ENCODE data around the gene CELF4.

The CELF4 gene

GRCh38 chr18:37397814-37398213, 167.8 kb downstream of the CELF4 start:
- peaks cover 71% of the 10 kb centered on the region for H3K27me3 ChIP-seq (ENCODE audit: control insufficient read depth, insufficient read depth, low read length)

DNA sequence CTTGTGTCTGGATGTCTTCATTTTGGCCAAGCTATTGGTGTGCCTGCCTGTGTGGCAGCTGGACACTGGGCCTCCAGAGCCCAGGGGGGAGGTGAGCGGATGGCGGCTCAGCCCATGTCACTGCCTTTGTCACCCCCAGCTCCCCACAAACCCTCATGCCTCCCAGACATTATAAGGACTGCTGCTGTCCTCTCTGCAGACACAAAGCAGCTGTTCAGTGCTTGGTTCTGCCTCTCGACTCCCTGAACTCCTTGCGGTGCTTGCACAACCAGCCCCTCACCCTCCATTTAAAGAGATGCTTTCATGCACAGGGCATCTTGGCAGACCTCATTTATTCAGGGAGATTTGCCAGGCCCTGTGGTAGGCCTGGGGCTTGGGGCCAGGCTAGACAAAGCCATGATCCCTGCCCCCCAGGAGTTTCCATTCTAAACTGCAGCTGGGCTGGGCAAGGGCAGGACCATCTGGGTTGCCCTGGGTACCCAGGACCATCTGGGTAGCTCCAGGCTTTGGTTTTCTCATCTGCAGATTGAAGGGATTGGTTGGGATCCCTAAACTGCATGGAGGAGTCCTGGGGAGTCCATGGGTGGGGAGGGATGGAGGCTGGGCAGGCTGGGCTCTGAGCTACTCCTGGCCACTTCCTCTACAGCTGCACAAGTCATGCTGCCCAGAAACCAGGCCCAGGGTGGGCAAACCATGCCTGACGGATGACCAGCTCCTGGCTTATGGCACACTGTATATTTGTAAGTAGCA, 168.5 kb downstream of the CELF4 start:
- Histone ChIP-seq H3K4me1 (ENCODE audit: control insufficient read depth, insufficient read depth, low read length) (peaks cover 24% of the 10 kb centered on the region), H3K9ac (ENCODE audit: low read length) (no peak overlapping the region), H3K27ac (ENCODE audit: low read depth, low read length) (no peak overlapping the region), H3K36me3 (ENCODE audit: control insufficient read depth, insufficient read depth, low read length) (no peaks in the 10 kb centered on the region), H3K27me3 (ENCODE audit: control insufficient read depth, insufficient read depth, low read length) (peaks cover 76% of the 10 kb centered on the region), H3K9me3 (ENCODE audit: control insufficient read depth, insufficient read depth, low read depth, low read length) (no peaks in the 10 kb centered on the region), H3K4me3 (ENCODE audit: low read depth, low read length) (no peak overlapping the region)

More at GRCh38 chr18:37397814-37398213, 167.8 kb downstream of the CELF4 start:
- no peak overlapping the region for H3K9ac ChIP-seq (ENCODE audit: low read length)
- no peak overlapping the region for H3K4me3 ChIP-seq (ENCODE audit: low read depth, low read length)
- no peaks in the 10 kb centered on the region for H3K9me3 ChIP-seq (ENCODE audit: control insufficient read depth, insufficient read depth, low read depth, low read length)
- H3K27ac ChIP-seq (ENCODE audit: low read depth, low read length): no peak overlapping the region
- no peaks in the 10 kb centered on the region for H3K36me3 ChIP-seq (ENCODE audit: control insufficient read depth, insufficient read depth, low read length)
- H3K4me1 ChIP-seq (ENCODE audit: control insufficient read depth, insufficient read depth, low read length): peaks cover 22% of the 10 kb centered on the region

GRCh38 chr18:37395631-37396030, 170.0 kb downstream of the CELF4 start:
- no peaks in the 10 kb centered on the region for H3K9me3 ChIP-seq (ENCODE audit: control insufficient read depth, insufficient read depth, low read depth, low read length)
- H3K4me1 ChIP-seq (ENCODE audit: control insufficient read depth, insufficient read depth, low read length): peaks cover 30% of the 10 kb centered on the region
- peaks cover 86% of the 10 kb centered on the region for H3K27me3 ChIP-seq (ENCODE audit: control insufficient read depth, insufficient read depth, low read length)
- no peak overlapping the region for H3K4me3 ChIP-seq (ENCODE audit: low read depth, low read length)
- no peak overlapping the region for H3K27ac ChIP-seq (ENCODE audit: low read depth, low read length)
- no peaks in the 10 kb centered on the region for H3K36me3 ChIP-seq (ENCODE audit: control insufficient read depth, insufficient read depth, low read length)
- no peak overlapping the region for H3K9ac ChIP-seq (ENCODE audit: low read length)

DNA sequence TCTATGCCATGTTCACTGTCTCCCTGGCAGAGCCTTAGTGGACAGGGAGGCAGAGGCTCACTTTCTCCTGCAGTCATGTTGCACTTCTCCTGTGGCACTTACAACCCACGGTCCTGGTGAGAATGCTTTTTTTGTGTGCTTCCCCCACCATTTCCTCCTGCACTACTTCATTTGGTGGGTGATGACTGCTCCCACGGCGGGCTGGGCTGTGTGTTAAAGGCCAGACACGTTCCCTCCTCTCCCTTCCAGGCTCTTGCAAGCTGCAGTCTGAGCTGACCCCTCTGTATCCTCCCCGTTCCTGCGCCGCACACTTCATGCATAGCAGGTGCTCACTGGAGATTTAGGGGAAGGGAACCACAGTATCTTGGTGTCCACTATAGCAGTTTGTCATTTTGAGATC, 170.5 kb downstream of the CELF4 start:
- Histone ChIP-seq H3K9me3 (ENCODE audit: control insufficient read depth, insufficient read depth, low read depth, low read length) (peaks cover 3% of the 10 kb centered on the region; the same call in 1 of the 2 replicates), H3K4me3 (ENCODE audit: low read depth, low read length) (no peak overlapping the region), H3K36me3 (ENCODE audit: control insufficient read depth, insufficient read depth, low read length) (no peaks in the 10 kb centered on the region), H3K9ac (ENCODE audit: low read length) (no peak overlapping the region), H3K27ac (ENCODE audit: low read depth, low read length) (no peak overlapping the region), H3K4me1 (ENCODE audit: control insufficient read depth, insufficient read depth, low read length) (peaks cover 30% of the 10 kb centered on the region), H3K27me3 (ENCODE audit: control insufficient read depth, insufficient read depth, low read length) (peaks cover 86% of the 10 kb centered on the region)

DNA sequence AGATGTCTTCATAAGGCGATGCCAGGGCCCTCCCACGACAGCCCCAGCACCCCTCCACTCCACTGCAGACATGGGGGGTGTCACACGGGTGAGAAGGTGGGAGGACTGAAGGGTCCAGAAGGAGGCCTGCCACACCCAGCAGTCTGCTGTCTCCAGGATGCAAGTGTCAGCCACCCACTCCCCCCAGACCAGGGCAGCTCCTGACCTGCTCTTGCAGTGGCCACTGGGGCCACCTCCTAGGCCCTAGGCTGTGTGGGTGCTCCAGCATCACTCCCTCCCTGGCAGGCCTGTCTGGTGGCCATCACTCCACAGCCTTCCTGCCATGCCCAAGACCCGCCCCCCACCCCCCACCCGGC, 171.0 kb downstream of the CELF4 start:
- peaks cover 30% of the 10 kb centered on the region for H3K4me1 ChIP-seq (ENCODE audit: control insufficient read depth, insufficient read depth, low read length)
- peaks cover 8% of the 10 kb centered on the region for H3K9me3 ChIP-seq (ENCODE audit: control insufficient read depth, insufficient read depth, low read depth, low read length)
- H3K36me3 ChIP-seq (ENCODE audit: control insufficient read depth, insufficient read depth, low read length): no peaks in the 10 kb centered on the region
- H3K4me3 ChIP-seq (ENCODE audit: low read depth, low read length): peak overlapping the region; percentile 59
- H3K27ac ChIP-seq (ENCODE audit: low read depth, low read length): no peak overlapping the region
- peaks cover 87% of the 10 kb centered on the region for H3K27me3 ChIP-seq (ENCODE audit: control insufficient read depth, insufficient read depth, low read length)
- H3K9ac ChIP-seq (ENCODE audit: low read length): no peak overlapping the region

DNA sequence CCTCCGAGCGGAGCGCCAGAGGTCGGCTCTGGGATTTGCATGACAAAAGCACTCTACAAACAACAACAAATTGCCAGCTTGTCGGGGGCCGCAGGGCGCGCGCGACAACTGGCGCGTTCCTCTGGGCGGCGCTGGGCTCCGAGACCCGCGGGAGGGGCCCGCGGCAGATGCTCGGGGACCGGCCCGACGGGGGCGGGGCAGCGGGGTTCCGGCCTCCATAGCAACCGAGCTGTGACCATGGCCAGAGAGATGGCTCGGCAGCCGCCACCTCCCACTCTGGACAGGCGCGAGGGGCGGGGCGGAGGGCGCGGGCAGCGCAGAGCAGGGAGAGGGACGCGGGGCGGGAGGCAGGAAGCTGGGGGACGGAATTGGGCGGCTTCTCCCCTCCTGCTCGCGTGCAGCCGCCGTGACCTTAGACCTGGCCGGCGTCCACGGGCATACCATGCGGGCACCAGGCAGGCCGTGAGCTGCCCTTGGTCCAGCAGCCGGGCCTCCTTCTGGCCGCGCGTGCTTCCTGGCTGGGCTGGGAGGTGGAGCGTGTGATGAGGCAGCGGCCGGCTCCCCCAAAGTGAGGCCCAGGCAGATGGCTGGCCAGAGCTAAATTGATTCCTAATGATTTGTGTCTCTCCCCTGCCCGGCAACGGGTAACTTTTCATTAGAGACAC, 171.5 kb downstream of the CELF4 start:
- H3K9me3 ChIP-seq (ENCODE audit: control insufficient read depth, insufficient read depth, low read depth, low read length): peaks cover 13% of the 10 kb centered on the region
- H3K36me3 ChIP-seq (ENCODE audit: control insufficient read depth, insufficient read depth, low read length): no peaks in the 10 kb centered on the region
- no peak overlapping the region for H3K9ac ChIP-seq (ENCODE audit: low read length)
- H3K27ac ChIP-seq (ENCODE audit: low read depth, low read length): no peak overlapping the region
- H3K27me3 ChIP-seq (ENCODE audit: control insufficient read depth, insufficient read depth, low read length): peaks cover 83% of the 10 kb centered on the region
- peak overlapping the region; percentile 59 for H3K4me3 ChIP-seq (ENCODE audit: low read depth, low read length)
- peaks cover 30% of the 10 kb centered on the region for H3K4me1 ChIP-seq (ENCODE audit: control insufficient read depth, insufficient read depth, low read length)

DNA sequence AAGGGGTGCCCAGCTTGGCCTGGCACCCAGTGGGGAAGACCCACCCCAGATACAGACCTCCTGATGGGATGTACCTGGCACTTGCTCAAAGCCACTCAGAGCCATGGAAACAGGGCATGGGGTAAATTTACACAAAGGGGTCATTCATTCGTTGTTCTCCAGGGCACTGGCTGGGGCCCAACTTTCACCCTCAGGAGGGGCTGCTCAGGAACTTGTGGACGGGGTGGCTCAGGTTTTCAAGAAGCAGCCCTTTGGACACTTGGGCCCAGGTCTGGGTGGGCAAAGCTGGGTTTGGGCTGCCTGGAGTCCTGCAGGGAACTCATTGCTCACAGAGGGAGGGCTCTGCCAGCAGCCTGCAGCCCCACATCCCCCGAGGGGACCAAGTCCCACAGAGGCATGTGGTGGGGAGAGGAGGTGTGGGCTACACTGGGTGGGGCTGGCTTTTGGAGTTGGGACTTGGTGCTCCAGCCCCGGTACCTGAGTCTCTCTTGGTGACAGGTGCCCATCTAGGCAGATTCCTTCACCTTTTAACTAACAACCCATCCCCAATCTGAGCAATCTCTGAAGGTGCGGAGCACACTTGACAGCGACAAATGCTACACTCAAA, 172.3 kb downstream of the CELF4 start:
- peaks cover 20% of the 10 kb centered on the region for H3K9me3 ChIP-seq (ENCODE audit: control insufficient read depth, insufficient read depth, low read depth, low read length)
- H3K27me3 ChIP-seq (ENCODE audit: control insufficient read depth, insufficient read depth, low read length): peaks cover 83% of the 10 kb centered on the region
- H3K27ac ChIP-seq (ENCODE audit: low read depth, low read length): no peak overlapping the region
- H3K4me3 ChIP-seq (ENCODE audit: low read depth, low read length): peak overlapping the region; percentile 59
- no peak overlapping the region for H3K9ac ChIP-seq (ENCODE audit: low read length)
- H3K4me1 ChIP-seq (ENCODE audit: control insufficient read depth, insufficient read depth, low read length): peaks cover 28% of the 10 kb centered on the region
- H3K36me3 ChIP-seq (ENCODE audit: control insufficient read depth, insufficient read depth, low read length): no peaks in the 10 kb centered on the region

DNA sequence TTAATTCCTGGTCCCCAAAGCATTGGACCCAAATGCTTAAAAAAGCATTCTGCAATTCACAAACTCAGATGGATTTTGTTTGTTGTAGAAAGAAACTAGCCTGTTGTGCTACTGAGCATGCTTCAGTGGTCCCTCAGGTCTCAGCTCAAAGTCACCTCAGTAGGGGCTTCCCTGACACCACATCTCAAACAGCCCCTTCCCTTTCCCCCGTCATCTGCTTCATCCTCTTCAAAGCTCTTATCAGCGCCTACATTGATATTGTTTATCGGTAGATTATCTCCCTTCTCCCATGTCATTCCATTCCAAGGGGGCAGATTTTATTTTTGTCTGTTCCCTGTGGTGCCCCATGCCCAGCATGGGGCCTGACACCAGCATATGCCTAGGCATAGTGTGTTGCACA, 172.9 kb downstream of the CELF4 start:
- Histone ChIP-seq H3K4me3 (ENCODE audit: low read depth, low read length) (no peak overlapping the region), H3K9ac (ENCODE audit: low read length) (no peak overlapping the region), H3K27me3 (ENCODE audit: control insufficient read depth, insufficient read depth, low read length) (peaks cover 82% of the 10 kb centered on the region), H3K4me1 (ENCODE audit: control insufficient read depth, insufficient read depth, low read length) (peaks cover 25% of the 10 kb centered on the region), H3K36me3 (ENCODE audit: control insufficient read depth, insufficient read depth, low read length) (no peaks in the 10 kb centered on the region), H3K27ac (ENCODE audit: low read depth, low read length) (no peak overlapping the region), H3K9me3 (ENCODE audit: control insufficient read depth, insufficient read depth, low read depth, low read length) (peaks cover 20% of the 10 kb centered on the region)

DNA sequence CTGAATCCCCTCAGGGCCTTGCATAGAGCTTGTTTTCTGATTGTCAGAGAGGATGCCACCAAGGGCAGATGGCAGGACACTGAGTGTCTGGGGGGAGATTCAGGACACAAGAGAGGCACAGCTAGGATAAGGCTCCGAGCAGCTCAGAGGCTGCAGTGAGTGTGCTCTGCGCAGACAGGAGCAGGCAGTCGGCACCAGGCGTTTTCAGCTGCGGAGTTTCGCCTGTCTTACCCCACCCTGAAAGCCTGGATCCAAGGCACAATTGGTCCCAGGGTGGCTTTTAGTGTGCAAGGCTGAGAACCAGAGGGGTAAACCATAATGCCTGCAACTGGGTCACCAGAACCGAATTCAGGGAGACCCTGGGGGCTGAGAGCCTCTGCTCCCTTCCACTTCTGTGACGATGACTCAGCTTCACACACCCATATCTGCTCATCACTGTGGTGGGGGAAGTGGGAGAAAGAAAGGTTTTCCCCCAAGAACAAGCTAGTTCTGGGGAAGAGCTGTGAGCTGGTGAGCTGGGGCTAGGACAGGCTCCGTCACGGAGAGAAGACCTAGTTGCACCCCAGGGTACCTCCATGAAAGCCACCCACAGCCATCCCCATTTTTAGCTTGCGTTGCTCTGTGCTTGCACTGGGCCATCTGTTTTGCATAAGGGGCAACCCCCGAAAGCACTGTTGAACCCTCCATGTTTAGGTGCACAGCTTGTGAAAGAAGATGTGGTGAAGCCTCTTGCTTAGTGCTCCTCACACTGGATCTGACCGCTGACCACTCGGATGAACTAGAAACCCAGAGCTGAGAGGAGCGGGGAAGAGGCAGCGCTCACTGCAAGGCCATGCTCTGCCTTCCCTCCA, 173.7 kb downstream of the CELF4 start:
- H3K36me3 ChIP-seq (ENCODE audit: control insufficient read depth, insufficient read depth, low read length): no peaks in the 10 kb centered on the region
- H3K9me3 ChIP-seq (ENCODE audit: control insufficient read depth, insufficient read depth, low read depth, low read length): peaks cover 20% of the 10 kb centered on the region
- H3K27me3 ChIP-seq (ENCODE audit: control insufficient read depth, insufficient read depth, low read length): peaks cover 75% of the 10 kb centered on the region
- H3K4me1 ChIP-seq (ENCODE audit: control insufficient read depth, insufficient read depth, low read length): peaks cover 25% of the 10 kb centered on the region
- no peak overlapping the region for H3K9ac ChIP-seq (ENCODE audit: low read length)
- no peak overlapping the region for H3K4me3 ChIP-seq (ENCODE audit: low read depth, low read length)
- no peak overlapping the region for H3K27ac ChIP-seq (ENCODE audit: low read depth, low read length)

- Histone ChIP-seq H3K4me3 (ENCODE audit: low read depth, low read length) (no peak overlapping the region), H3K27me3 (ENCODE audit: control insufficient read depth, insufficient read depth, low read length) (peaks cover 67% of the 10 kb centered on the region), H3K9ac (ENCODE audit: low read length) (no peak overlapping the region), H3K4me1 (ENCODE audit: control insufficient read depth, insufficient read depth, low read length) (peaks cover 25% of the 10 kb centered on the region), H3K36me3 (ENCODE audit: control insufficient read depth, insufficient read depth, low read length) (no peaks in the 10 kb centered on the region), H3K27ac (ENCODE audit: low read depth, low read length) (no peak overlapping the region), H3K9me3 (ENCODE audit: control insufficient read depth, insufficient read depth, low read depth, low read length) (peaks cover 20% of the 10 kb centered on the region)
Measured at GRCh38 chr18:37391156-37391555, 174.4 kb downstream of the CELF4 start.

Measured in HUES6 (cell line).